SK-N-SH (cell line): Measurements from ENCODE around the gene CASTOR2. TPM values are rescaled to one million over a fixed set of nuclear protein-coding genes. Genes with fewer than 3 reads are reported as not detected.
"Not testable (repeated sequence)": the region's sequence is repeated elsewhere in the genome, so short reads cannot be mapped to it uniquely, and the experiment has no call there.

ENCODE experiments used
- CTCF ChIA-PET: fragments of 300-600, 350-600 bp; formaldehyde crosslinking; extraction: SDS; loops from one replicate; lab custom pipeline; 2021; lab: Yijun Ruan, JAX
- POLR2A ChIA-PET: fragments of 350-600 bp; sonication (Branson Sonifier 250); formaldehyde crosslinking; extraction: SDS; loops from one replicate; lab custom pipeline; 2020; ENCODE audit warnings: antibody characterized with exemption, inconsistent platforms; lab: Yijun Ruan, JAX
- DNase-seq: peaks from one replicate; pipeline ENCODE4 v3.0.0; 2012
- H2AFZ ChIP-seq: fragments of 200-600 bp; sonication (generic); 2 replicates; pipeline ENCODE4 v1.8.1; 2016; ENCODE audit warnings: antibody characterized with exemption, mild to moderate bottlenecking, low read depth
- H3F3A ChIP-seq: fragments of 200-600 bp; sonication (generic); replicated peaks from 2 replicates; pipeline ENCODE3; 2016; ENCODE audit warnings: antibody characterized with exemption, mild to moderate bottlenecking; ENCODE audit not compliant: insufficient read depth
- H3K27ac ChIP-seq, 2 experiments: fragments of 200-500 bp in 1 of 2; fragments of 200-600 bp in 1 of 2; sonication (Bioruptor generic) in 1 of 2; sonication (generic), shearing (Covaris generic) in 1 of 2; 2 replicates each; pipeline versions ENCODE4 v1.5.1 to v1.6.1; 2014 to 2016; ENCODE audit warnings: low read depth in 2 of 2, inconsistent platforms in 1 of 2, low read length in 1 of 2, mild to moderate bottlenecking in 1 of 2, mixed read lengths in 1 of 2
- H3K27me3 ChIP-seq: fragments of 200-600 bp; sonication (generic), shearing (Covaris generic); 2 replicates; pipeline ENCODE4 v1.6.1; 2016; ENCODE audit warnings: mixed run types; ENCODE audit not compliant: insufficient read depth
- H3K36me3 ChIP-seq, 2 experiments: fragments of 200-500 bp in 1 of 2; fragments of 200-600 bp in 1 of 2; sonication (Bioruptor generic) in 1 of 2; sonication (generic) in 1 of 2; replicated peaks in 1 of 2; 2 replicates each; pipeline versions ENCODE3 to v1.5.1; 2014 to 2016; ENCODE audit warnings: low read length in 1 of 2, mild to moderate bottlenecking in 1 of 2; ENCODE audit not compliant: insufficient read depth in 2 of 2, control insufficient read depth in 1 of 2
- H3K4me1 ChIP-seq, 2 experiments: fragments of 200-500 bp in 1 of 2; fragments of 200-600 bp in 1 of 2; sonication (Bioruptor generic) in 1 of 2; sonication (generic), shearing (Covaris generic) in 1 of 2; 2 replicates each; pipeline versions ENCODE4 v1.5.1 to v1.6.1; 2014 to 2016; ENCODE audit warnings: low read depth in 1 of 2, low read length in 1 of 2, mixed run types in 1 of 2; ENCODE audit not compliant: insufficient read depth in 2 of 2, control insufficient read depth in 1 of 2
- H3K4me2 ChIP-seq: fragments of 200-600 bp; sonication (generic), shearing (Covaris generic); 2 replicates; pipeline ENCODE4 v1.6.1; 2017; ENCODE audit warnings: mixed run types
- H3K4me3 ChIP-seq, 2 experiments: fragments of 200-500 bp in 1 of 2; fragments of 200-600 bp in 1 of 2; sonication (Bioruptor generic) in 1 of 2; sonication (generic), shearing (Covaris generic) in 1 of 2; 2 replicates each; pipeline versions ENCODE4 v1.5.1 to v1.8.1; 2014 to 2016; ENCODE audit warnings: low read depth in 2 of 2, inconsistent platforms in 1 of 2, low read length in 1 of 2, mild to moderate bottlenecking in 1 of 2, mixed read lengths in 1 of 2, moderate library complexity in 1 of 2
- H3K79me2 ChIP-seq: fragments of 200-600 bp; sonication (generic); 2 replicates; pipeline ENCODE4 v1.8.1; 2017; ENCODE audit warnings: mild to moderate bottlenecking; ENCODE audit not compliant: insufficient read depth
- H3K9ac ChIP-seq: fragments of 200-600 bp; sonication (generic); 2 replicates; pipeline ENCODE4 v1.6.1; 2017; ENCODE audit warnings: mixed run types
- H3K9me2 ChIP-seq: fragments of 200-600 bp; sonication (generic); 2 replicates; pipeline ENCODE4 v1.6.1; 2017; ENCODE audit warnings: mixed run types
- H3K9me3 ChIP-seq: fragments of 200-600 bp; sonication (generic); 2 replicates; pipeline ENCODE4 v1.6.1; 2017; ENCODE audit warnings: mixed run types, mild to moderate bottlenecking, moderate library complexity
- H4K20me1 ChIP-seq: fragments of 200-600 bp; sonication (generic); 2 replicates; pipeline ENCODE4 v1.6.1; 2017; ENCODE audit warnings: mild to moderate bottlenecking, mixed run types; ENCODE audit not compliant: insufficient read depth
- WGBS: methylation state at CpG from one replicate; pipeline ENCODE4 v1.1.6; 2017; ENCODE audit warnings: low lambda C conversion rate; 5-methylcytosine and 5-hydroxymethylcytosine counted together
- polyA plus RNA-seq, 3 experiments: library from polyadenylated mRNA; depleted of rRNA; stranded (reverse); fragments of >200 nt; gene quantifications; 2 replicates each; pipeline ENCODE4 v1.2.3, GENCODE V29; 2012

CASTOR2 gene
- polyA plus RNA-seq, 1 of the 3 experiments (the other 2 are of a cell fraction) = 5.4 TPM

DNA sequence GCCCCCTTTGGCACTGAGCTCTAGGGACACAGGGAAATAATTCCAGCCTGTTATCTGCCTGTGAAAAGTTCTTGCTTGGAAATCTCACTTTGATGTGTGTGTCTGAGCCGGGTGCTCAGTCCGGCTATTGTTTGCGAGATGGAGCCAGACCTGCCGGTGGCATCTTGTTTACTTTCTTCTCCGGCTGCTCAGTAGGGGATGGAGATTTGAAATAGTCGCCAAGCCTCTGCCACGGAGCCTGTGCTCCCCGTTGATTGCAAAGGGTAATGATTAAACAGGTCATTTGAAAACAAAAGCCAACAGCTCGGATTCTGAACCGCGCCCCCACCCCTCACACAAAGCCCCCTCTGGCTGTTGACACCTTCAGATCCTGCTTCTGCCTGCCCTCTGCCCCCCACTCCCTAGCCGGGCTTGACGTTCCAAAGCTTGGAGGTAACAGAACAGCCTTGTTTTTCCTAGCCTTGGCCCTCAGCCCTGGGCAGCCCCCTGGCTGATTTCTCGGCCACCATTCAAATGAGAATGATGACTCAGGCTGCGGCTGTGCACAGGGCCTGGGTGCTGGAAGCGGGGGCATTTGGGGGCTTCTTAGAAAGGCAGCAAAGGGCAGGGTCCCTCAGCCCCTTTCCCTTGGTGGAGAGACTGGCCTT is 1.8 kb downstream of the CASTOR2 start:
- H2AFZ ChIP-seq, H3K27me3 ChIP-seq, H3K36me3 ChIP-seq, H3K9me2 ChIP-seq, H3K4me3 ChIP-seq, POLR2A ChIA-PET, H3F3A ChIP-seq, H3K9ac ChIP-seq, H3K4me1 ChIP-seq, H3K27ac ChIP-seq, H3K9me3 ChIP-seq, H4K20me1 ChIP-seq, H3K79me2 ChIP-seq, DNase-seq: not testable (repeated sequence)
- 46% methylated on average over 3 of the region's 16 CpGs for WGBS
- CTCF ChIA-PET = interaction anchor here (0.6 kb wide), 1 partner anchor 301 kb away, joined by 3 read pairs; no protein-coding TSS in a partner anchor
- 0 out of 2 replicates have a peak overlapping the region, but pooled peaks have one; percentile 44 for H3K4me2 ChIP-seq

- H3K4me1 ChIP-seq, POLR2A ChIA-PET, H3K4me3 ChIP-seq, H3K27me3 ChIP-seq, H3F3A ChIP-seq, DNase-seq, H3K79me2 ChIP-seq, H3K9me2 ChIP-seq, H4K20me1 ChIP-seq, H3K9me3 ChIP-seq, H3K36me3 ChIP-seq, CTCF ChIA-PET, H3K27ac ChIP-seq, H3K9ac ChIP-seq, H2AFZ ChIP-seq: not testable (repeated sequence)
- WGBS = no CpG with 5 or more reads among the region's 6 CpGs
- H3K4me2 ChIP-seq = 0 out of 2 replicates have a peak overlapping the region, but pooled peaks have one; percentile 44
These were observed 2.4 kb downstream of the CASTOR2 start for GRCh38 chr7:74966909-74967308.

DNA sequence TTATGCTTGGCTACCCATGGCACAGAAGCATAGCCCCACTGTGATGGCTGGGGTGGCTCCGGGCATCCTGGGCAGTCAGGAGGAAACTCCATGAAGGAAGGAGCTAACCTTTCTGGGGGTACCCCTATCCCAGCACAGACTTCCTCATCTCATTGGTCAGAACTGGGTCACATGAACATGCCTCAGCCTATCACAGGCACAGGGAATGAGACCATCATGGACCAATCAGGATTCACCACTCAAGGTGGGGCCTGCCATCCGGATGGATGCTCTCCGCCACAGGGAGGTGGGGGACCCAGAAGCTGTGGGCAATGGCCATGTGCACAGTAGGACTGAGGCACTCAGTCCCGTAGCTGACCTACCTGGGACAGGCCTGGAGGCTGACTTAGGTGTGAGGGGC is 6.9 kb downstream of the CASTOR2 start:
- H3K4me2 ChIP-seq, H4K20me1 ChIP-seq, H3F3A ChIP-seq, H3K36me3 ChIP-seq, H2AFZ ChIP-seq, H3K27ac ChIP-seq, H3K4me3 ChIP-seq, H3K9ac ChIP-seq, H3K9me3 ChIP-seq, CTCF ChIA-PET, H3K9me2 ChIP-seq, H3K27me3 ChIP-seq, POLR2A ChIA-PET, DNase-seq, H3K79me2 ChIP-seq, H3K4me1 ChIP-seq: not testable (repeated sequence)
- WGBS = no CpG with 5 or more reads among the region's 4 CpGs

- H3K4me1 ChIP-seq, H3K4me2 ChIP-seq, POLR2A ChIA-PET, H3K27me3 ChIP-seq, CTCF ChIA-PET, H4K20me1 ChIP-seq, H3K27ac ChIP-seq, H3K9ac ChIP-seq, H3K4me3 ChIP-seq, H3K79me2 ChIP-seq, DNase-seq, H3F3A ChIP-seq, H3K9me3 ChIP-seq, H3K9me2 ChIP-seq, H2AFZ ChIP-seq, H3K36me3 ChIP-seq: not testable (repeated sequence)
- WGBS = 93% methylated on average over 6 of the region's 7 CpGs
These were observed 7.9 kb downstream of the CASTOR2 start for GRCh38 chr7:74972377-74972776.

GRCh38 chr7:74975959-74976358 is 11.5 kb downstream of the CASTOR2 start:
- H3K27ac ChIP-seq, H3K36me3 ChIP-seq, H3K4me2 ChIP-seq, H2AFZ ChIP-seq, H3K4me1 ChIP-seq, H3K9ac ChIP-seq, H3K79me2 ChIP-seq, CTCF ChIA-PET, H3K9me3 ChIP-seq, H3K9me2 ChIP-seq, H3F3A ChIP-seq, POLR2A ChIA-PET, H3K4me3 ChIP-seq, DNase-seq, H4K20me1 ChIP-seq, H3K27me3 ChIP-seq: not testable (repeated sequence)
- 96% methylated on average over 3 of the region's 7 CpGs for whole genome bisulfite sequencing

- no CpG with 5 or more reads among the region's 9 CpGs for WGBS
- CTCF ChIA-PET = not testable (repeated sequence)
These were observed 13.0 kb downstream of the CASTOR2 start for GRCh38 chr7:74977523-74977922.

More at GRCh38 chr7:74977523-74977922, 13.0 kb downstream of the CASTOR2 start:
- H3K4me2 ChIP-seq, DNase-seq, H3K9ac ChIP-seq, H3K9me2 ChIP-seq, H3K4me3 ChIP-seq, H3K27me3 ChIP-seq, H3K4me1 ChIP-seq, H4K20me1 ChIP-seq, POLR2A ChIA-PET, H3K36me3 ChIP-seq, H3K79me2 ChIP-seq, H3F3A ChIP-seq, H3K9me3 ChIP-seq, H2AFZ ChIP-seq, H3K27ac ChIP-seq: not testable (repeated sequence)
